ENCODE measurements around the gene DPAGT1. TPM values are rescaled to one million over a fixed set of nuclear protein-coding genes. Genes with fewer than 3 reads are reported as not detected.
A peak's percentile ranks its signal among the peaks of the same experiment; 100 is the strongest.
"Not testable (repeated sequence)": the region's sequence is repeated elsewhere in the genome, so short reads cannot be mapped to it uniquely, and the experiment has no call there.

DPAGT1 gene
- polyA plus RNA-seq, 12 donors, result 22.4 to 65.5 (median 32.2) TPM; not detected in 1

- no peak for DNase-seq
Observed at GRCh38 chr11:119117004-119117706, 15.5 kb upstream of the DPAGT1 start.

GRCh38 chr11:119116601-119117000, 14.9 kb upstream of the DPAGT1 start:
- no peak for DNase-seq

- no peak for DNase-seq
Observed at GRCh38 chr11:119116235-119116594, 14.6 kb upstream of the DPAGT1 start.

- DNase-seq, result no peak
Observed at GRCh38 chr11:119115484-119116234, 14.0 kb upstream of the DPAGT1 start.

- no peak for DNase-seq
Observed at GRCh38 chr11:119114351-119114750, 12.7 kb upstream of the DPAGT1 start.

GRCh38 chr11:119113716-119114115, 12.1 kb upstream of the DPAGT1 start:
- no peak for DNase-seq

- DNase-seq, result no peak
Observed at GRCh38 chr11:119112314-119113020, 10.8 kb upstream of the DPAGT1 start.

GRCh38 chr11:119111361-119111925, 9.8 kb upstream of the DPAGT1 start:
- no peak for DNase-seq

GRCh38 chr11:119110439-119110838, 8.8 kb upstream of the DPAGT1 start:
- no peak for DNase-seq

GRCh38 chr11:119109843-119110242, 8.2 kb upstream of the DPAGT1 start:
- no peak for DNase-seq

GRCh38 chr11:119108857-119109221, 7.2 kb upstream of the DPAGT1 start:
- no peak for DNase-seq

- DNase-seq, result no peak
Observed at GRCh38 chr11:119108146-119108856, 6.6 kb upstream of the DPAGT1 start.

GRCh38 chr11:119107538-119108145, 6.0 kb upstream of the DPAGT1 start:
- DNase-seq, result no peak

- peak; percentile 91 for DNase-seq
Observed at GRCh38 chr11:119106564-119107537, 5.2 kb upstream of the DPAGT1 start, which contains the start of gene C2CD2L. Gene C2CD2L (plus strand): TSS chr11:119107344. CDS start chr11:119107742, 398 bp downstream.

- no peak for DNase-seq
Observed at GRCh38 chr11:119103793-119104192, 2.1 kb upstream of the DPAGT1 start.

- not testable (repeated sequence) for DNase-seq
Observed at GRCh38 chr11:119103161-119103664, 1.6 kb upstream of the DPAGT1 start.

GRCh38 chr11:119100994-119101758, 477 bp downstream of the DPAGT1 start:
- no peak for DNase-seq

- no peak for DNase-seq
Observed at GRCh38 chr11:119100246-119100970, 1.2 kb downstream of the DPAGT1 start.
